H4 (cell line): ENCODE data around the gene MCTP2. TPM values are rescaled to one million over a fixed set of nuclear protein-coding genes. Genes with fewer than 3 reads are reported as not detected.
"Not testable (repeated sequence)": the region's sequence is repeated elsewhere in the genome, so short reads cannot be mapped to it uniquely, and the experiment has no call there.

Experiments used
- DNase-seq: peaks from one replicate; pipeline ENCODE4 v3.0.0-alpha.2; 2015; ENCODE audit warnings: low spot score
- total RNA-seq: library from RNA; depleted of rRNA; stranded (reverse); fragments of >200 nt; shearing (Covaris generic); gene quantifications from 2 replicates; pipeline ENCODE4 v1.2.3, GENCODE V29; 2014

Gene MCTP2
- total RNA-seq, 1 experiment from 2014 or later: 27.0 TPM

DNA sequence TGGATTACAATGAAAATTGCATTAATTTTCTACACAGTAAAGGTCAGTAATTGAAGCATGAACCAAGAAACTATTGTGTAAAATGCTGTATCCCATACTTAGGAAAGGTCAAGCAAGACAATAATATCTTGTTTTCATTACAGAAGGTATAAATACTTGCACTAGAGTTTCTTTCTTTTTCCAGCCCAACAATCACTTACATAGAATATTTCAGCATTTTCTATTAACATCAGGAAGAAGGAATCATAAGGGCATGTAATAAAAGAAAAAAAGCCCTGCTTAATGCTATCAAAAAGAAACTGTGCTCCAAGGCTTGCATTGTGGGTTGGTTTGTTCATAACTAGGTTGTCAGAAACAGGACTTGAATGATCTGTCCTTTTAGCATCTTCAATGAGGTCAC lies 215.1 kb downstream of the MCTP2 start:
- DNase-seq: no peak

DNA sequence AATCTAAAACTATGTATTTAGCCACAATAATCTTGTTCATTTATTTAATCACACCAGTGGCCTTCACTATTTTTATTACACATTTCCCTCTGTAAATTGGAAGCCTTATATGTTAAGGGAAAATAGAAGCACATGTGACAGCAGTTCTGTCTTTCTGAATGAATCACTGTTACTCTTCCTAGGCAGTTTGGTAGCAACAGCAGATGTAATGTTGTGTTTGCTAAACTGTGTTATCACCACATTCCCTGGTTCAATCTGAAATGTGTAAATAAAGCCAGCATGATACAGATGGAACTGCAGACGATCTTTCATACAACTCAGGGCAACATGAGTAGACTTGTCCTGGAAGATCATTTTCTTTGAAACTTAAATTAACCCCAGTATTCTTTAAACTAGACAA lies 220.1 kb downstream of the MCTP2 start:
- no peak for DNase-seq

DNA sequence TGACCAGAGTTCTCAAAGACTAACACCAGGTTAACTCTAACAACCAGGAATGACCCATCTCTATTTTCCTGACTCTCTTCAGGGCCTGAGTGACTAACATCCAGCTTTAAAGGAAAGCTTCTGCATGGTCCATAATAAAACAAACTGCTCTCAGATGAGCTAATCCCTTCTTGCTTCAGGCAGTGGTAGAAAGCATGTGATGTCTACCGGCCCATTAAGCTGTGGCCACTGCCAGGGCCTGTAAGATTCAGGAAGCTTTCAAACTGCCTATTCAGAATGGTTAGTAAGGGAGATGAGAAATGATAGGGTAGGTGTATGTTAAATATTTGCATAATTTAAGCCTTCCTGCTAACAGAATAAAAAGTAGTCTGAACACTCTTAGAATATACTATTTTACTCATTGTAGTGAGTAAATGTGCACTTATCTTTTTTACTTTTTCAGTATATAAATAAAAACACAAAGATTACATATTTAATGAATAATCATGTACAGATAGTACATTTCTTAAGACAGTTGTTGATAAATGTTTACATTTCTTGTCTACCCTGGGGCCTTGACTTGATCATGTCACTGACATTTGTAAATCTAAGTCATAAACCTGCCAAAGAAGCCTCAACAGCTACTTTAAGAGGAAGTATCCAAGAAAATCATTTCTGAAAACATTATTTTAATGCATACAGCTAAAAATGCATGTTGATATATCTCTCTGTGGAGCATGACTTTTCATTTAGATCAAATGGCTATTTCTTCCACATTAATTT lies 222.0 kb downstream of the MCTP2 start:
- peak; percentile 45 for DNase-seq

DNA sequence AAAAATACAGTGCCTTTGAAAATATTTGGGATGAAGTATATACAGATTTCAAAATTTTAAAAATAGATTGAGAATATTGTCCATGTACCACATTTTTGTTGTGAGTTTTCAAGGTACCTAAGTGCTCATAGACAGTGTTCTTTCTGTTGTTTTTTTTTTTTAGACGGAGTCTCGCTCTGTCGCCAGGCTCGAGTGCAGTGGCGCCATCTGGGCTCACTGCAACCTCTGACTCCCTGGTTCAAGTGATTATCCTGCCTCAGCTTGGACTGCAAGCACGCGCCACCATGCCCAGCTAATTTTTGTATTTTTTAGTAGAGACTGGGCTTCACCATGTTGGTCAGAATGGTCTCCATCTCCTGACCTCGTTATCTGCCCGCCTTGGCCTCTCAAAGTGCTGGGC lies 223.9 kb downstream of the MCTP2 start:
- DNase-seq: no peak

DNA sequence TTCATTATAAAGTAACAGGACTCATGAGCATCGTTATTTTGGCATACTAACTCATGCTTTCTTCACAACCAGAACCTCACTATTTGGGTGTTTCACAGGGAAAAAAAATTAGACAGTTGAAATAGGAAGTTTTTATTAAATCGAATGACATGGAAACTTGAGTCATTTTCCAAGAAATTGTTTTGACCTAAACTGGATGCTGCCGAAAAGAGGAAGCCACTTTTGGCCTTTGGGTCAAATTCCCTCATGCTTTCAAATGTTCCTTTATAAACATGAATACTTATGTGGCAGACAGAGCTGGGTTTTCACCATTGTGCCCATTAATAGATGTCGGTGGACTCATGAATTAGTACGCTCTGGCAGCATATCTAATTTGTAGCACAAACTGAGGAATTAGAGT lies 224.9 kb downstream of the MCTP2 start:
- no peak for DNase-seq

DNA sequence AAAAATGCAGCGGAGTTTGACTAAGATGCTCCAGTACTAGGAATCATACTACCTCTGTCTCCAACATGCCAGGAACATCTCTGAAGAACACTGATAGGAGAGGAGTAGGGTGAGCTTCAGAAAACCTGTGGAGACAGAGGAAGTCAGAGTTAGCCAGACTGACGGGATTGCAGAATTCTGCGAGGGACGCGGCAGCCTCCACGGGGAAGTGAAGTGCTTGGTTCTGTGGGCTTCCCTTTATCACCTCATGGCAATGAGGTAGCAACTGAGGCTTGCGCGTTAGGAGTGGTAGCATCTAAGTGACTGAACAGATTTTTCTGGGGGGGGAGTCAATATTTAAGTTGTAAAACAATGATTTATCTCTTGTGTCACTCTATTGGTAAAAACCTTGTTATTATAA lies 226.3 kb downstream of the MCTP2 start:
- DNase-seq: no peak

DNA sequence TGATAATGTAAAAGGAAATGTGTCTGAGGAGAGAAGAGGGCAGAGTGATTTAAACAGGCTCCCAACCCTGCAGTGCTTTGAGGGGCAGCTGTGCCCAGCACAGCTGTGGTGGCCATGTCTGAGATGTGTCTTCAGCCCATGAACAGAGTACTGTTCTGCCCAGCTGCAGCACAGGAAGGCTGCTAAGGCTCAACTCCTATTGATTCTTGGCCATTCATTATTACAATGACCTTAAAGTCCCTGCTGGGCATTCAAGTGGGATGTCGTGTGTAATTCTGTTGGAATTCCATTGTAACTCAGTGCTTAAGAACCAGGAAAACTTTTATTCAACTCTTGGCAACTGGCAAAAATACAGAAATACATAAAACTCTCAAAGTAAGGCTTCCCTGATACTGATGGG lies 229.3 kb downstream of the MCTP2 start:
- no peak for DNase-seq

DNA sequence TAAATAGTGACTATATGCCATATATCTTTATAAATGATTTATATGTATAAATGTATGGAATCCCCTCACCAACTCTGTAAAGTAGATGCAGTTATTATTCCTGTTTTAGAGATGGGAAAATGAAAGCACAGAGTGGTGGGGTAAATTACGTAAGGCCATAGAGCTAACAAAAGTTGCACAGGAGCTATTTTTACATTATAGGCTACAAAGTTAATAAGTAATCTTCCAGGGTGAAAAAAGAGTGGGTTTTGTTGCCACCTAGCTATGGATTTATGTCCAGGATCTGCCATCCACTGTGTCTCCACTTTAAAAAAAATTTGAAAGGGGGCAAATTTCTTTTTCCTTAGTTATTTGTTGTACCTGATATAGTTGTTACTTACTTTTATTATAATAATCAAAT lies 235.7 kb downstream of the MCTP2 start:
- DNase-seq: no peak

DNA sequence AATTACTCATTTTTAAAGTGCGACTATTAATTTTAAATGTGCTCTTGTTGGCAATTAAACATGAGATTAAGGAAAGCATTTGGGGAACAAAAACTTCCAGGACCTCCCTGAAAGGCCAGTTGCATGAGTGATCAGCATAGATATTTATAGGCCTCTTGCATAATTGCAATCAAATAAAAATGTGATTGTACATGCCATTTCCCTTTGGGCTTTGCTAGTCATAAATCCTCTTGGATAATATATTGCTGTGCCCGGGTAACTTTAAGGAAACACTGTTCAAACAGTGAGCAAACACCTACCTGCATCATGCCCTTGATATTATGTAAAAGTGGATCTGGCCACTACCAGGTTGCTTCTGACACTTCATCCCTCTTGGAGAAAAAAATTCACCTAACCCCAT lies 239.1 kb downstream of the MCTP2 start:
- DNase-seq: no peak

DNA sequence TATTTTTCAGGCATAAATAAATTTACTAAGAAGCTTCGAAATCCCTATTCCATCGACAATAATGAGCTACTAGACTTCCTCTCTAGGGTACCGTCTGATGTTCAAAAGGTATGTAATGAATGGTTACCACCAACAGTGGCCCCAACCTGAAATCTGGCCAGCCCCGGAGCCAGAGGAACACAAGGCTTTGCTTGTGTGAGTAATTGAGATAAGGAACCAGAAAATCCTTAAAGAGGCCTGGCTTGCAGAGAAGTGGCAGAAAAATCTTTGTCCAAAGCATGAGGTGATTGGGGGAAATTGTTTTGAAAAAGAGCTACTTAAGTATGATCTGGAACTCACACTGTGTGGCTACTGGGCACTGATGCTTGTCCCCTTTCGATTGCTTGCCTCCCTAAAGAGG lies 245.3 kb downstream of the MCTP2 start:
- no peak for DNase-seq

DNA sequence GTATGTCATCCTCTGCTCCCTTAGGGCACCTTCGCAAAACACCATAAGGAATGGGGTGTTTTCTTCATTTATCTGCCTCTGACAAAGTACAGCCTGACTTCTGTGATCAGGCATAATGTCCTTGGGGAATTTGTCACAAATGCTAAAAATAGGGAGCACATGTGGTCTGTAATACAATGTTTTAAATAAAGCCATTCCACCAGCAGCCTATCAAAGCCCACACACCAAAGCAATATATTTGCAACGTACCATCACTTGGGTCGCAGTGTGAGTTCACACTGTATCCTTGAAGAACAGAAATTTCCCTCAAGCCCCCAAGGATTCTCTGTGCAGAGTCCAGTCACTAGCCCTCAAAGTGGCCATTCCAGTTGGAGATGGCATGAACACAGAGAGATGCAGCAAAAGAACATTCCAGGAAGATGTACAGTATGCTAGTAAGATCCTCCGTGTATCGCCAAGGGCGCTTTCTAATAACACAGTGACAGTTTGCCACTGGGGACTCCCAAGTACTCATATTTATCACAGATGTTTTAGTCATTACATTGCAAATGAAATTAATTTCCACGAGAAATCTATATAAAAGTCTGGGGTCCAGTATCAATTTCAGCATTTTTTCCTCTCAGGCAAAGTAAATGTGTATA lies 246.7 kb downstream of the MCTP2 start:
- DNase-seq: no peak

DNA sequence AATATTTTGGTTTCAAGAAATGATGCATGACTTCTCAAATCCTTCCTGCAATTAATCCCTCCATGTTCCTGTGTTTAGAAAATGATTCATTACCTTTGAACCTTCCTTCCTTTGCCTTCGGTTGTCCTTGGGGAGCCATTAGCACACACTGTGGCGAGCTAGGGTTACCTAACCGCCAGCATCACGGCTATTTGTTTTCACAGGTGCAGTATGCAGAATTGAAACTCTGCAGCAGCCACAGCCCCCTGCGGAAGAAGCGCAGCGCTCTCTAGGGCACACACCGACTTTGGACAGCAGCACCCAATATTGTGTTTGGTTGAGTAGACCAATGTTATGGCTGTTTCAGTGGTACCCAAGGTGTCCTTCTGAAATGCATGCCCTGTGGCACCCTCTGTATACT lies 247.4 kb downstream of the MCTP2 start:
- DNase-seq: no peak

DNA sequence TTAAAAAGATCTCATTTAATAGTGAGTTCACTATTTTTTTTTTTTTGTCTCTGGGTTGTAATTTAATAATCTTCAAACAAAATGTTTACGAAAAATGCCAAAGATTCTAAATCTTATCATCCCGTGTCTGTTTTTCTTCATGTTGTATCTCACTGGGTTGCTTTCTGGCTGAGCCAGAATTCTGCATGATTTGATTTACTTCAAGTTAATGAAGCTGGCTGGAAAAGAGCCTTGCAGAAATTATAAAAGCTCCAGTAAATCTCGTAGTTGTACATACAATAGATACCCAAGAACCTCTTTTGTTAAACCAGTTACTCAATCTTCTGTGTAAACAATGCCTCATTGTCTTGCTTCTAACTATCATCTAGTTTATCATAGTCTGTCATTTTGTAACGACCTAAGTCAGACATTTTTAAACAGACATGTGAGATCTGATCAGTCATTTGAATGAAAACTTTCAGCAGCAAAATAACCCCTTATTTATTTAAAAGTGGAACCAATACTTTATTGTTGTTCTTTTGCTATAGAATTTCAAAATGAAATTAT lies 249.0 kb downstream of the MCTP2 start:
- DNase-seq: no peak

DNA sequence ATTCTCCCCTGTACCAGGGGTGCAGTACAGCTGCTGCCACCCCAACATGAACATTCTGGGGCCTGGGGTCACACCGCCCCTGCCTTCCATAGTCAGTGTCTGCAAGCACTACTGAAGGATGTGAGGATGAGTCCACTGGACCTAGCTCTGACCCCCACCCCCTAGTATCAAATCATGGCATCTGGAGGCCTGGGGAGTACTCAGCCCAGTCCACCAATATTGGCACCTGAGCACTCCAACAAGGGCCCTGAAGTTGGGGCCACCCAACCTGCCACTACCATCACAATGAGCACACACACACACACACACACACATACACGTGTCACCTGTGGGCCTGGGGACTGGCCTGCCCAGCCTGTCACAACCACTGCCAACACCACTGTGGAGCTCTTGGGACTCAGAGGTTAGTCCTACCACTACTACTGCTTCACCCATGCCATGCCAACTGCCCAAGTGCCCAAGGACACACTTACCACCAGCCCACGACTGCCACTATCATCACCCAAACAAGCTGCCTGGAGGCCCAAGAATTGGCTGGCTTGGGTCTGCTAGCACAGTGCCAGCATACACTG lies 253.9 kb downstream of the MCTP2 start:
- no peak for DNase-seq

DNA sequence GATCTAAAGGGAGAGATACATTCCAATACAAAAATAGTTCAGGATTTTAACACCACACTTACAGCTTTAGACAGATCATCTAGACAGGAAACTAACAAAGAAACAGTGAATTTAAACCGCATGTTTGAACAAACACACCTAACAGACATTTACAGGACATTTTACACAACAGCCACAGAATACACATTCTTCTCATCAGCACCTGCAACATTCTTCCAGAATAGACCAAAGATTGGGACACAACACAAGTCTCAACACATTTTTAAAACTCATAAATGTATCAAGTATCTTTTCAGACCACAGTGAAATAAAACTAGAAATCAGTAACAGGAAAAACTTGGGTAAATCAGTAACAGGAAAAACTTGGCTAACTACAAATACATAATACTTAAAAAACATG lies 256.3 kb downstream of the MCTP2 start:
- no peak for DNase-seq

DNA sequence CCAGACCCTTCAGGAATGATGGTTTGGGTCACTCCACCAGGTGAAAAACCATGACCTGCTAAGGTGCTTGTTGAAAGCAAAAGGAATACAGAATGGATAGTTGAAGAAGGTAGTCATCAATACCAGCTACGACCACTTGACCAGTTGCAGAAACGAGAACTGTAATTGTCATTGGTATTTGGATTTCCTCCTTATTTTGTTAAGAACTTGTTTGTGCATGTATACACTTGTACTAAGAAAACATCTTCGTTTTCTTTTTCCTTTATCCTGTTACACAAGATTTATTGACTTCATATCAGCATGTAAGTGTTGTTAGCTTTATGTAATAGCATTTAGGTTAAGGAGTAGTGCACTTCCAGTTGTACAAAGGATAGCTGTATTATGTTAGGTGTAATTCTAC lies 261.8 kb downstream of the MCTP2 start:
- no peak for DNase-seq

DNA sequence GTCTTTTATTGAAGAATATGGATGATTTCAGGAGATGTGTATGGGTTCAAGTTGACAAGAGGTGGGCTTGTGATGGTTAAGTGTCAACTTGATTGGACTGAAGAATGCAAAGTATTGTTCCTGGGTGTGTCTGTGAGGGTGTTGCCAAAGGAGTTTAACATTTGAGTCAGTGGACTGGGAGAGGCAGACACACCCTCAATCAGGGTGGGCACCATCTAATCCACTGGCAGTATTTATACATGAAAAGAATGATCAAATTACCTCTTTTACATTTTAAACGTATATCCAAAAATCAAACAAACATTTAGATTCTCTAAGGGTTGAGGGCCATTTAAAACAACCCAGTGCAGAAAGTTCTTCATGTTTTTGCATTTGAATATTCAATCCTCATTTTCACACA lies 262.2 kb downstream of the MCTP2 start:
- DNase-seq: not testable (repeated sequence)

DNA sequence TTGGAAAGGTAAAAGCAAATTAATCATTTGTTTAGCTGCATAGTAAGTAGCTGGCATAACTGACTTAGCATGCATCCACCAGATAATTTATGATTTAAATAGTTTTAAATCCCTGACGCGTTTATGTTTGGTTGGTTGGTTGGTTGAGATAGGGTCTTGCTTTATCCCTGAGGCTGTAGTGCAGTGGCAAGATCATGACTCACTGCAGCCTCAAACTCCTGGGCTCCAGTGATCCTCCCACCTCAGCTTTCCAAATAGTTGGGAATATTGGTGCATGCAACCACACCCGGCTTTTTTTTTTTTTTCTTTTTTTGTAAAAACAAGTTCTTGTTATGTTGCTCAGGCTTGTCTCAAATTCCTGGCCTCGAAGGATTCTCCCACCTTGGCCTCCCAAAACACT lies 263.4 kb downstream of the MCTP2 start:
- DNase-seq: peak; percentile 46

DNA sequence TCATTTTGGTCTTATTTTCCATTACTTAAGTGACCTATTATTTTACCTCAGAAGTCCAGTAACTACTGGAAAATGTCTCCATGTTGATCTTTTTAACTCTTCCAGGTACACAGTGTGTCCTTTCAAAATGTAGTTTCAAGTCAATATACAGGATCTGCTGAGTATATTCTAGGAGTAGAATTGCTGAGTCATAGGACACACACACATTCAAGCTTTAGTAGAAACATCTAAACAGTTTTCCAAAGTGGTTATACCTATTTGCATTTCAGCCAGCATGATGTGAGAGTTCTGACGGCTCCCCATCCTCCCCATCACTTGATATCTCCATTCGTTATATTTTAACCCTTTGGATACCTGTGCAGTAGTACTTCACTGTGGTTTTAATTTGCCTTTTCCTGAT lies 271.9 kb downstream of the MCTP2 start:
- peak; percentile 22 for DNase-seq

DNA sequence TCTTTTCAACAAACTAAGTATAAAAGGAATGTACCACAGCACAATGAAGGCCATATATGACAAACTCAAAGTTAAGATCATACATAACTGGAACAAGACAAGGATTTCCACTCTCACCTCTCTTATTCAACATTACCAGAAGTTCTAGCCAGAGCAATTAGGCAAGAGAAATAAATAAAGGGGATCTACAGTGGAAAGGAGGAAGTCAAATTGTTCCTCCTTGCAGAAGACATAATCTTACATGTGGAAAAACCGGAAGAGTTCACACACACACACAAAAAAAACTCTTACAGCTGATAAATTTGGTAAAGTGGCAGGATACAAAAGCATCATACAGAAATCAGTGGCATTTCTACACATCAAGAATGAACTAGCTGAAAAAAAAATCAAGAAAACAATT lies 277.9 kb downstream of the MCTP2 start:
- no peak for DNase-seq

DNA sequence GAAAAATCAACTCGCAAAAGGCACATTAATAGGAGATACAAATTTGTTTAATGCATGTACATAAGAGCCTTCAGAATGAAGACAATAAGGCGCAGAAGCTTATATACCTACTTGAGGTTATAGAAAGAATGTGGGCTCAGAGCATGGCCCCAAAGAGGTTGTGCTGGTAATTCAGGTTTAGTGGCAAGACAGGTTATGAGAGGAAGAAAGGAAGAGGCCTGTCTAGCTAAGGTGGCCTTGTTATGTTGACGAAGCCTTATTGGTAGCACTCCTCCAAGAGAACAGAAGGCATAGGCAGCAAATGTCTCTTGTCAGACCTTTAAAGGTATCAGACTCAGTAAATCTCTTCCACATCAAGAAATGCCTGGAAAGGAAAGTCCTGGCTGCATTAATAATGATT lies 290.8 kb downstream of the MCTP2 start:
- no peak for DNase-seq

DNA sequence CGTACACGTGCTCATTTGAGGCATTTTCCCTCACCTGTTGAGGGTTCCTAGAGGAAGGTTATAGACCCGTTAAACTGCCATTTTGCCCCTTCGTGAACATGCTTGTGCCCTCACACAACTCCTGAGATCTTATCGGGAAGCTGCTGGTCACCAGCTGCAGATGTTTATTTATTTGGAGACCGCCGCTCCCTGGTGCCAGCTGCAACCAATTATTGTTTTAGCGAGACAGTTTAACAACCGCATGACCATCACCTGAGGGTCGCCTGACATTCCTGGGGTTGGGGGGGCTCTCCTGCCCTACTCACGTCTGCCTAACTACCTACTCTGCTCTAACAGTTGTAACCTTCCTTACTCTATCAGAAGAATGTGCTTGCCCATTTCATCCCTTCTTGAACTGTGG lies 292.5 kb downstream of the MCTP2 start:
- peak; percentile 46 for DNase-seq

DNA sequence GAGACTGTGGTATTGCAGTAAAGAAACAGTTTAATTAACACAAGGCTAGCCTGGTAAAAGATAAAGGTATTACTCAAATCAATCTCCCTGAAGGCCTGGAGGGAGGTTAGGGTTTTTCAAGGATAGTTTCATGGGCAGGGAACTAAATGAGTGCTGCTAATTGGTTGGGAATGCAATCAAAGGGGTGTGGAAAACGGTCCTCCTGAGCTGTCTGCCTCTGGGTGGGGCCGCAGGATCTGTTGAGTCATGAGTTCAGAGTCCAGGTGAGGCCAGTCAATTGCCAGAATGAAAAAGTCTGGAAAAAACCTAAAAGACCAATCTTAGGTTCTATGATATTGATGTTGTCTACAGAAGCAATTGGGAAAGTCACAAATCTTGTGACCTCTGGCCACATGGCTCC lies 293.2 kb downstream of the MCTP2 start:
- DNase-seq: peak; percentile 21
